Trophoblast cell (in vitro differentiated cells and primary cell): ENCODE results near the gene PIGN.

Source experiments
- DNase-seq, 2 donors: peaks; one replicate each; pipeline ENCODE4 v3.0.0-alpha.2; 2016
- H2AFZ ChIP-seq: 2 replicates; pipeline ENCODE4 v1.6.1; 2013; ENCODE audit warnings: low read length, moderate library complexity, mild to moderate bottlenecking; ENCODE audit not compliant: insufficient read depth, poor library complexity
- H2AK5ac ChIP-seq: 2 replicates; pipeline ENCODE4 v1.6.1; 2013; ENCODE audit warnings: mild to moderate bottlenecking, low read length
- H2BK120ac ChIP-seq: 2 replicates; pipeline ENCODE4 v1.6.1; 2013; ENCODE audit warnings: low read length, mild to moderate bottlenecking, moderate library complexity; ENCODE audit not compliant: insufficient read depth, poor library complexity
- H2BK12ac ChIP-seq: 2 replicates; pipeline ENCODE4 v1.6.1; 2013; ENCODE audit warnings: mild to moderate bottlenecking, low read length, moderate library complexity
- H2BK5ac ChIP-seq: 2 replicates; pipeline ENCODE4 v1.6.1; 2013; ENCODE audit warnings: low read length, low read depth, moderate library complexity, mild to moderate bottlenecking; ENCODE audit not compliant: poor library complexity
- H3K14ac ChIP-seq: 2 replicates; pipeline ENCODE4 v1.6.1; 2013; ENCODE audit warnings: mild to moderate bottlenecking, low read length
- H3K18ac ChIP-seq: 2 replicates; pipeline ENCODE4 v1.6.1; 2013; ENCODE audit warnings: mild to moderate bottlenecking, low read length
- H3K23ac ChIP-seq: 2 replicates; pipeline ENCODE4 v1.6.1; 2013; ENCODE audit warnings: low read length
- H3K27ac ChIP-seq: 2 replicates; pipeline ENCODE4 v1.5.1; 2013; ENCODE audit warnings: low read depth, mild to moderate bottlenecking, inconsistent platforms, low read length, moderate library complexity
- H3K27me3 ChIP-seq: 2 replicates; pipeline ENCODE4 v1.6.1; 2013; ENCODE audit warnings: inconsistent platforms, mild to moderate bottlenecking, low read length, moderate library complexity; ENCODE audit not compliant: insufficient read depth
- H3K36me3 ChIP-seq, 2 experiments: 1 replicate in 1 of 2; 2 replicates in 1 of 2; pipeline ENCODE4 v1.6.1; 2013; ENCODE audit warnings: low read length in 2 of 2, mild to moderate bottlenecking in 2 of 2, moderate library complexity in 1 of 2; ENCODE audit not compliant: insufficient read depth in 2 of 2, control insufficient read depth in 1 of 2
- H3K4ac ChIP-seq: 2 replicates; pipeline ENCODE4 v1.6.1; 2013; ENCODE audit warnings: low read depth, mild to moderate bottlenecking, low read length, moderate library complexity
- H3K4me1 ChIP-seq, 2 experiments: 1 replicate in 1 of 2; 2 replicates in 1 of 2; pipeline ENCODE4 v1.6.1; 2013; ENCODE audit warnings: low read length in 2 of 2, mild to moderate bottlenecking in 2 of 2, moderate library complexity in 1 of 2; ENCODE audit not compliant: insufficient read depth in 2 of 2, control insufficient read depth in 1 of 2
- H3K4me2 ChIP-seq: 2 replicates; pipeline ENCODE4 v1.6.1; 2013; ENCODE audit warnings: inconsistent platforms, mild to moderate bottlenecking, low read length, moderate library complexity
- H3K4me3 ChIP-seq: 2 replicates; pipeline ENCODE4 v1.5.1; 2013; ENCODE audit warnings: mild to moderate bottlenecking, low read depth, low read length, inconsistent platforms
- H3K79me1 ChIP-seq: one replicate; pipeline ENCODE4 v1.6.1; 2013; ENCODE audit warnings: low read length
- H3K79me2 ChIP-seq: 2 replicates; pipeline ENCODE4 v1.6.1; 2013; ENCODE audit warnings: low read length, mild to moderate bottlenecking; ENCODE audit not compliant: control insufficient read depth, insufficient read depth, poor library complexity
- H3K9ac ChIP-seq: 2 replicates; pipeline ENCODE4 v1.6.1; 2013; ENCODE audit warnings: mild to moderate bottlenecking, low read length
- H3K9me3 ChIP-seq: 2 replicates; pipeline ENCODE4 v1.6.1; 2013; ENCODE audit warnings: low read depth, mild to moderate bottlenecking, control low read depth, inconsistent platforms, low read length; ENCODE audit not compliant: insufficient read depth
- H4K12ac ChIP-seq: 2 replicates; pipeline ENCODE4 v1.6.1; 2013; ENCODE audit warnings: low read depth, mild to moderate bottlenecking, low read length, moderate library complexity
- H4K8ac ChIP-seq: 2 replicates; pipeline ENCODE4 v1.6.1; 2013; ENCODE audit warnings: low read depth, mild to moderate bottlenecking, low read length, moderate library complexity
- H4K91ac ChIP-seq: one replicate; pipeline ENCODE4 v1.6.1; 2013; ENCODE audit warnings: low read depth, mild to moderate bottlenecking, low read length, moderate library complexity
- whole genome bisulfite sequencing: extraction: QIAGEN DNeasy Blood & Tissue Kit; methylation state at CpG from one replicate; pipeline ENCODE4 v1.1.7; 2013; ENCODE audit warnings: missing lambda C conversion rate; ENCODE audit not compliant: insufficient read length, insufficient coverage; ENCODE audit errors: extremely low coverage; 5-methylcytosine and 5-hydroxymethylcytosine counted together

The PIGN gene

DNA sequence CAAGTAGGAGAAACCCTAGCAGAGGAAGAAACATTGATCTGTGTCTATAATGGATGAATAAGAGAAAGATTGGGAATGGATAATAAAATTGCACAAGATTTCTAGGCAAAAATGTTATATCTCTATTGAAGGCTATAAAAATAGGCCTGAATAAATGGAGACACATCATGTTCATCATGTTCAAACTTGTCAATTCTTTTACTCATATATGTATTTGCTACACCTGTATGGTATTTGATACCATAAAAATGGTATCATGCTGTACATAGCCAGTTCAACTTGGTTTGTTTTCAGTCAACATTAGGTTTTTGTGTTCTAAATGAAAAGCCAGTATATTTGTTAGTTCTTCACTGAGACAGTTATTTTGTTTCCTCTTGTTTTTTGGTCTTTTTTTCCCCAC lies 161.9 kb downstream of the PIGN start:
- Histone ChIP-seq H3K4me3 (no peak overlapping the region), H3K23ac (no peak overlapping the region), H4K91ac (no peak overlapping the region), H3K4me1 (peaks cover 3 to 6% of the 10 kb centered on the region in 2 experiments), H3K4ac (no peak overlapping the region), H3K14ac (no peak overlapping the region), H3K36me3 (no peaks in the 10 kb centered on the region), H2BK120ac (no peak overlapping the region), H3K27me3 (no peaks in the 10 kb centered on the region), H4K12ac (no peak overlapping the region), H3K27ac (no peak overlapping the region), H2BK12ac (no peak overlapping the region), H3K18ac (no peak overlapping the region), H3K79me1 (peaks cover 4% of the 10 kb centered on the region), H2BK5ac (no peak overlapping the region), H3K4me2 (no peak overlapping the region), H2AFZ (no peak overlapping the region), H3K9me3 (no peaks in the 10 kb centered on the region), H3K9ac (no peak overlapping the region), H2AK5ac (no peak overlapping the region), H4K8ac (no peak overlapping the region), H3K79me2 (no peaks in the 10 kb centered on the region)
- no peak for DNase-seq

DNA sequence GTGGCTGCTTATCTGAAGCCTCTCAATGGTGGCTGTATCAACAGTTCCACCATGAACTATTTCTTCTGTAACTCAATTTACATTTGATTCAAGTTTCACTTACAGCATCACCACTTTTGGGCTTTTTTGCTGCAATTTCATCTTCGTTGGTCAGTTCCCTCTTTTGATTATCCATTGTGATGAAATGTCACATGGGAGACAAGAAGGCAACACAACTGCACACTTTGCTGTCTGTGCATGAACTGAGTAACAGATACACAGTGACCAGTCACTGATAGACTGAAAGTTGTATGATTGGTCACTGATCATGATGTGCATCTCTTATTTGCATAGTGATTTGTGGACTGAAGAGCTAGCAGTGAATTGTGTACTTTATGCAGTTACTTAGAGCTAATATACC lies 163.3 kb downstream of the PIGN start:
- H3K4me3 ChIP-seq, result no peak overlapping the region
- H3K4me1 ChIP-seq, result no peaks in the 10 kb centered on the region
- no peak for DNase-seq
- no peak overlapping the region for H3K9ac ChIP-seq
- no CpG with 5 or more reads among the region's 1 CpG for WGBS
- H4K8ac ChIP-seq, result no peak overlapping the region
- no peak overlapping the region for H2BK5ac ChIP-seq
- H2AK5ac ChIP-seq, result no peak overlapping the region
- no peak overlapping the region for H2AFZ ChIP-seq
- no peak overlapping the region for H3K4me2 ChIP-seq
- no peaks in the 10 kb centered on the region for H3K9me3 ChIP-seq
- H3K4ac ChIP-seq, result no peak overlapping the region
- H3K14ac ChIP-seq, result no peak overlapping the region
- H4K91ac ChIP-seq, result no peak overlapping the region
- no peak overlapping the region for H4K12ac ChIP-seq
- no peak overlapping the region for H3K27ac ChIP-seq
- H3K79me2 ChIP-seq, result no peaks in the 10 kb centered on the region
- no peak overlapping the region for H2BK12ac ChIP-seq
- no peak overlapping the region for H2BK120ac ChIP-seq
- no peak overlapping the region for H3K23ac ChIP-seq
- H3K36me3 ChIP-seq, result no peaks in the 10 kb centered on the region
- no peak overlapping the region for H3K18ac ChIP-seq
- no peaks in the 10 kb centered on the region for H3K27me3 ChIP-seq
- H3K79me1 ChIP-seq, result no peaks in the 10 kb centered on the region

DNA sequence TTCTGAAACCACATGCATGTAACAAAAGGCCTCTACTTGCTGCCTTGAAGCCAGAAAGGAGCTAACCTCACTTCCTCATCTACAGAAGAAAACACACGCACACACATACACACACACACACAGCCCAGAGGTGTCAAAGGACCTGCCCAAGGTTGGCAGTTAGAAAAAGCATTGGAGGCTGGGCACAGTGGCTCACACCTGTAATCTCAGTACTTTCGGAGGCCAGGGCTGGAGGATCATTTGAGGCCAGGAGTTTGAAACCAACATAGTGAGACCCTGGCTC lies 168.2 kb downstream of the PIGN start:
- Histone ChIP-seq H3K9ac (no peak overlapping the region), H3K4me2 (no peak overlapping the region), H3K14ac (no peak overlapping the region), H3K27ac (no peak overlapping the region), H3K4me1 (no peaks in the 10 kb centered on the region), H3K27me3 (no peaks in the 10 kb centered on the region), H4K12ac (no peak overlapping the region), H2BK120ac (no peak overlapping the region), H4K8ac (no peak overlapping the region), H2AK5ac (no peak overlapping the region), H3K4me3 (no peak overlapping the region), H3K23ac (no peak overlapping the region), H3K9me3 (no peaks in the 10 kb centered on the region), H2BK12ac (no peak overlapping the region), H3K79me2 (no peaks in the 10 kb centered on the region), H3K36me3 (no peaks in the 10 kb centered on the region), H4K91ac (no peak overlapping the region), H2AFZ (no peak overlapping the region), H3K79me1 (no peaks in the 10 kb centered on the region), H3K18ac (no peak overlapping the region), H2BK5ac (no peak overlapping the region), H3K4ac (no peak overlapping the region)
- DNase-seq, result no peak
- no CpG with 5 or more reads among the region's 2 CpGs for WGBS

DNA sequence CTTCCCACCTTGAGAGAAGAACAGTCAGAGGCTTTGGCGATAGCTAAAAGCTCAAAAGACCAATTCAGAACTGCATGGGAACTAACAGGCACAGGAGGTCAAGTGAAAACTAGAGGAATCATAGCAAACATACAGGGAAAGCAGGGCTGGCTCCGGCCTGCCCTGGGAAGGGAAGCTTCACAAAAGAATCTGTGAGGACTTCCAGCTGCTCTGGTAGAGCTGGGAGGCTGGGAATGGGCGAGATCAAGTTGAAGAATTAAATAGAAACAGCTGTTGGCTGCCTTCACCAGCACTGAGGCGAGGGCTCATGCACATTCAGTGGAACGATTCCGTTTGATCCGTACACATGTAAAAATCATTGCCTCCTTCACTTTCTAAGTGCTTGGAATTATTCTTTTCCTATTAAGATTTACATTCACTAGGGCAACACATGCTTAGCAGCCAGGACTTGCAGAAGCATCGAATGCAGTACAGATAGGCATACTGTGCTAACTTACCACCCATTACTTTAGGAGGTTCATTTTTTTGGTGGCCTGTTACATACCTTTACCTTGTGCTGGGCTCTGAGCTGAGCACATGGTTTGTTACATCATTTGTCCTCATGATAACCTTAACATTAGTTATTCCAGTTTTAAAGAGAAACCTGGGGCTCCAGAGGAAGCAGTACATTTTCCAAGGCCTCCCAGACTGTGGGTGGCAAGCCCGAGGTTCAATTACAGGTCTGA lies 168.7 kb downstream of the PIGN start:
- no peak for DNase-seq
- Histone ChIP-seq H3K23ac (no peak overlapping the region), H2AFZ (no peak overlapping the region), H3K36me3 (no peaks in the 10 kb centered on the region), H3K79me1 (no peaks in the 10 kb centered on the region), H3K14ac (no peak overlapping the region), H3K18ac (no peak overlapping the region), H3K4me1 (no peaks in the 10 kb centered on the region), H2AK5ac (no peak overlapping the region), H2BK5ac (no peak overlapping the region), H2BK12ac (no peak overlapping the region), H3K4me2 (no peak overlapping the region), H4K12ac (no peak overlapping the region), H4K91ac (no peak overlapping the region), H4K8ac (no peak overlapping the region), H3K4me3 (no peak overlapping the region), H3K9me3 (no peaks in the 10 kb centered on the region), H3K27me3 (no peaks in the 10 kb centered on the region), H3K27ac (no peak overlapping the region), H3K4ac (no peak overlapping the region), H3K79me2 (no peaks in the 10 kb centered on the region), H2BK120ac (no peak overlapping the region), H3K9ac (no peak overlapping the region)
- no CpG with 5 or more reads among the region's 9 CpGs for WGBS
